ENCODE data around the gene ZNF592.

The ZNF592 gene

DNA sequence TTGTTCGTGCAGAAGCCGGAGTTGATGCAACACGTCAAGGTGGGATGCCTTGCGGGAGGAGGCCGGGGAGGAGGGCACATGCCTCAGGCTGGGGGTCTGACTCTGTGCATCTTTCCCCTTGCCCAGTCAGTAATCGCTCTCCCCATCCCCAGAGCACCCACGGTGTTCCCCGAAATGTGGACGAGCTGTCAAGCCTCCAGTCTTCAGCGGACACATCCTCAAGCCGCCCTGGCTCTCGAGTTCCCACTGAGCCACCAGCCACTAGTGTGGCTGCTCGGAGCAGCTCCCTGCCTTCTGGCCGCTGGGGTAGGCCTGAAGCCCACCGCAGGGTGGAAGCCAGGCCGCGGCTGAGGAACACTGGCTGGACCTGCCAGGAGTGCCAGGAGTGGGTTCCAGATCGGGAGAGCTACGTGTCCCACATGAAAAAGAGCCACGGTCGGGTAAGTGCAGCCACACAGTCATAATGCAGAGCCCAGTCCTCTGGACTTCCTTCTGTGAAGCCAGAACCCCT, 50.1 kb downstream of the ZNF592 start:
- Histone ChIP-seq H3K4me3 (ENCODE audit: low read length) (no peak overlapping the region), H3K27ac (ENCODE audit: low read length) (no peak overlapping the region), H3K9me3 (ENCODE audit: insufficient read depth, low read depth, low read length) (no peaks in the 10 kb centered on the region), H3K36me3 (ENCODE audit: insufficient read depth, low read depth, low read length) (peaks cover 59% of the 10 kb centered on the region), H3K9ac (ENCODE audit: low read depth, low read length) (no peak overlapping the region), H3K27me3 (ENCODE audit: insufficient read depth, low read length) (no peaks in the 10 kb centered on the region), H3K4me1 (ENCODE audit: insufficient read depth, low read length) (no peaks in the 10 kb centered on the region)

DNA sequence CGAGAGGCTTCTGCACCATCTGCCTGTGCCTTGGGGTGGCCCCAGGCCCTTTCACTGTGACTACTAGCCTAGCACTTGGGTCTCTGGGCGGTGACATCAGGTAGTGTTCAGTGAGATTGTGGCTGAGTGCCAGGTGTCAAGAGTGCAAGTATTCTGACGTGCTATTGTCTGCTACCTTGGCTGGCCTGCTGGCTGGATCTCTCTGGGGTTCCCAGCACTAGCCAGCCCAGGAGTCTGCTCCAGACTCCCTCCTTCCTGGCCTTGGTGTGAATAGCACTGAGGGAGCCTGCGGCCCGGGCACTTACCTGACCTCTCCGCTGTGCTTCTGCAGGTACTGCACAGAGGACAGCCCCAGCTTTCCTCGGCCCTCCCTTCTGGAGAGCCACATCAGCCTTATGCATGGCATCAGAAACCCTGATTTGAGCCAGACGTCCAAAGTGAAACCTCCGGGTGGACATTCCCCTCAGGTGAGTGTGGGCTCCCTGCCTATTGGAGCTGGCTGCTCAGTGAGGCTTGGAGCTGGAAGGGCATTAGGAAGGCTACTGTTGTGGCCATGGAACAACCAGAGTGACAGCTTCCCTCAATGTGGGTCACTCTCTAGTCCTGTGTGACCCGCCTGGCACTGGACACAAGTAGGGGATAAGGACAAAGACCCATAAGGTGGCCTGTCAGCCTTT, 51.3 kb downstream of the ZNF592 start:
- Histone ChIP-seq H3K9ac (ENCODE audit: low read depth, low read length) (no peak overlapping the region), H3K9me3 (ENCODE audit: insufficient read depth, low read depth, low read length) (no peaks in the 10 kb centered on the region), H3K4me1 (ENCODE audit: insufficient read depth, low read length) (no peaks in the 10 kb centered on the region), H3K27ac (ENCODE audit: low read length) (no peak overlapping the region), H3K27me3 (ENCODE audit: insufficient read depth, low read length) (no peaks in the 10 kb centered on the region), H3K4me3 (ENCODE audit: low read length) (no peak overlapping the region), H3K36me3 (ENCODE audit: insufficient read depth, low read depth, low read length) (peaks cover 55% of the 10 kb centered on the region)

DNA sequence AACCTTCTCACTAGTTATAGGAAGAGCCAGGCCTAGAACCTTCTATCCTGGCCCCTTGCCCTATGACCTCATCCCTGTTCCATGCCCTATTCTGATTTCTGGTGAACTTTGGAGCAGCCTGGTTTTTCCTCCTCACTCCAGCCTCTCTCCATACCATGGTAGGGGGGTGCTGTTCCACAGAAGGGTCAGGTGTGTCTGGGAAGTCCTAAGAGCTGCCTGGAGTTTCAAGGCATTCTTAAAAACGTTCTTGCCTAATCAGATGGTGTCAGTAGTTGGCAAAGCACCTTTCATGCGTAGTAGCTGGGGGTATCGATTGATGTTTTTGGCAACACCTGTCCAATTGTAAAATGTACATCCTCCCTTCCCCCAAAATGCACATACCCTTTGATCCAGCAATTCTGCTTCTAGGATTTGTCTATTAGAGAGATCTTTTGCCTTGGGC, 52.0 kb downstream of the ZNF592 start:
- H3K9ac ChIP-seq (ENCODE audit: low read depth, low read length): no peak overlapping the region
- H3K27ac ChIP-seq (ENCODE audit: low read length): no peak overlapping the region
- H3K9me3 ChIP-seq (ENCODE audit: insufficient read depth, low read depth, low read length): no peaks in the 10 kb centered on the region
- peaks cover 54% of the 10 kb centered on the region for H3K36me3 ChIP-seq (ENCODE audit: insufficient read depth, low read depth, low read length)
- no peak overlapping the region for H3K4me3 ChIP-seq (ENCODE audit: low read length)
- no peaks in the 10 kb centered on the region for H3K4me1 ChIP-seq (ENCODE audit: insufficient read depth, low read length)
- H3K27me3 ChIP-seq (ENCODE audit: insufficient read depth, low read length): no peaks in the 10 kb centered on the region

DNA sequence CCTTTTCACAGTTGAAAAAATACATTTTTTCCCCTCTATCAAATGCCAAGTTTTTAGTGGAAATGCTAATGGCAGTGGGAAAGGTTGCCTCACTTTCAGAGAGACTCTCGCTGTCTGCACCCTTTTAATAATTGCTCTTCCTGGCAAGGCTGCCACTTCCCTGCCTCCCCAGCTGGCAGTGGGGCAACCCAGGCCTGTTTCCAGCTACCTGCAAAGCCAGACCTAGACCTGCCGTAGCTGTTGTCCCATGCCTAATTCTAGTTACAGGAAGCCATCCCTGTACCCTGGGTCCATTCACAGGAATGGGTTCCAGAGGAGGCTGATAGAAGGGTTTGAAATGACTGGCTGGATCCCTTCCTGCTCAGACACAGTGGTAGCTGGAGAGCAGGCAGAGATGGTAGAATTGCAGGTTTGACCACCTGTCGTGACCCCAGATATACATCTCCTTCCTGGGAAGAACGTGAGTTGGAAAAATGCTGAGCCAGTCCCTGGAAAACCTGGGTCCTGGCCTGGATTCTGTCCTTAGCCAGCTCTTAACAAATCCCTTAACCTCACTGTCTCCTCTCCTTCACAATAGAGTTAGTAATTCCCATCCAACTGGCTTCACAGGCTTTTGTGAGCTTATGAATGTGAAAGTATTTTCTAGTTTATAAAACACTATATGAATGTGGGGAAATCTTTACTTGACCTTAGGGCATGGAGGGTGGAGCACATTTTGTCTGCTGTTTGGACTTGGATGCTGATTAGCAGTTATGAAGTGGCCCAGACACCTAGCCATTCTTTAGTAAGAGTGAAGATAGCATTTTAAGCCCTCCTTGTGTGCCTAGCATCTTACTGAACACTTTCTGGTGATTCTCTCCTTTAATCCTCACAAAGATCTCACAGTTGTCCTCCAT, 55.9 kb downstream of the ZNF592 start:
- Histone ChIP-seq H3K4me3 (ENCODE audit: low read length) (no peak overlapping the region), H3K9me3 (ENCODE audit: insufficient read depth, low read depth, low read length) (no peaks in the 10 kb centered on the region), H3K9ac (ENCODE audit: low read depth, low read length) (no peak overlapping the region), H3K27ac (ENCODE audit: low read length) (no peak overlapping the region), H3K36me3 (ENCODE audit: insufficient read depth, low read depth, low read length) (peaks cover 30% of the 10 kb centered on the region), H3K4me1 (ENCODE audit: insufficient read depth, low read length) (no peaks in the 10 kb centered on the region), H3K27me3 (ENCODE audit: insufficient read depth, low read length) (no peaks in the 10 kb centered on the region)

DNA sequence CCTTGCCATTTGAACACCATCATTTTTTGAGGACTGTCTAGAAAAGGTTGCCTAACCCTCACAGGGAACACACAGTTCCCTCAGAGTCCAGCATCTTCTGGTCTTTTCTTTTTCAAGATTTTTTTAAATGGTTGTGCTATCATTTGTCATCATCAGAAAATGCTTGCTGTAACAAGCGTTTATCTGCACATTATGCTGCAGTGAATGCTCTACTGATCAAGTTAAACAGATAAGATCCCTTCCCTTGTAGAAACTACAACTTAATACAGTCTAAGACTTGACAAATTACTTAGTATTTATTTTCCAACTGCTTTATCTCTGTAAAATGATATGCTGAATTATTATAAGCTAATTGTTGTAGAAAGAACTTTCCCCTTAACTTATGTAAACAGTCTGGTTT, 56.8 kb downstream of the ZNF592 start:
- peaks cover 20% of the 10 kb centered on the region for H3K36me3 ChIP-seq (ENCODE audit: insufficient read depth, low read depth, low read length)
- H3K27me3 ChIP-seq (ENCODE audit: insufficient read depth, low read length): no peaks in the 10 kb centered on the region
- no peaks in the 10 kb centered on the region for H3K4me1 ChIP-seq (ENCODE audit: insufficient read depth, low read length)
- H3K9me3 ChIP-seq (ENCODE audit: insufficient read depth, low read depth, low read length): no peaks in the 10 kb centered on the region
- H3K27ac ChIP-seq (ENCODE audit: low read length): no peak overlapping the region
- H3K9ac ChIP-seq (ENCODE audit: low read depth, low read length): no peak overlapping the region
- no peak overlapping the region for H3K4me3 ChIP-seq (ENCODE audit: low read length)

DNA sequence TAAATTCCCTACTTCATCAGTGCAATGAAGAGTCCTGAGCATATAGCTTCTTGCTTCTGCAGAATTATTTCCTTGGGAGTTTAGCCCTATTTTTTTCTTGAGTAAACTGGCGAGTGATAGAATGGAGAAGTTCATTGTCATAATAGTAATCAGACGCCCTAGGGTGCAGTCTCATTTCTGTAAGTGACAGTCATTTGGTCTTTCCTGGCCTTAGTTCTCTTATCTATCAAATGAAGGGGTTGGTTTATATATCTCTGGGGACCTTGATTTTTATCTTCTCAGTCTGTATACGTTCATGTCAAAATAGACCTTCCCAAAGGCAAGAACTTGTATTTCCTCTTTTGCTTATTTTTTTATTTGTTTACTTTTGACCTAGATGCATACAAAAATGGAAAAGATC, 58.8 kb downstream of the ZNF592 start:
- no peaks in the 10 kb centered on the region for H3K27me3 ChIP-seq (ENCODE audit: insufficient read depth, low read length)
- no peak overlapping the region for H3K27ac ChIP-seq (ENCODE audit: low read length)
- H3K9ac ChIP-seq (ENCODE audit: low read depth, low read length): no peak overlapping the region
- no peak overlapping the region for H3K4me3 ChIP-seq (ENCODE audit: low read length)
- no peaks in the 10 kb centered on the region for H3K4me1 ChIP-seq (ENCODE audit: insufficient read depth, low read length)
- H3K36me3 ChIP-seq (ENCODE audit: insufficient read depth, low read depth, low read length): peaks cover 5% of the 10 kb centered on the region; the same call in 1 of the 2 replicates
- no peaks in the 10 kb centered on the region for H3K9me3 ChIP-seq (ENCODE audit: insufficient read depth, low read depth, low read length)

DNA sequence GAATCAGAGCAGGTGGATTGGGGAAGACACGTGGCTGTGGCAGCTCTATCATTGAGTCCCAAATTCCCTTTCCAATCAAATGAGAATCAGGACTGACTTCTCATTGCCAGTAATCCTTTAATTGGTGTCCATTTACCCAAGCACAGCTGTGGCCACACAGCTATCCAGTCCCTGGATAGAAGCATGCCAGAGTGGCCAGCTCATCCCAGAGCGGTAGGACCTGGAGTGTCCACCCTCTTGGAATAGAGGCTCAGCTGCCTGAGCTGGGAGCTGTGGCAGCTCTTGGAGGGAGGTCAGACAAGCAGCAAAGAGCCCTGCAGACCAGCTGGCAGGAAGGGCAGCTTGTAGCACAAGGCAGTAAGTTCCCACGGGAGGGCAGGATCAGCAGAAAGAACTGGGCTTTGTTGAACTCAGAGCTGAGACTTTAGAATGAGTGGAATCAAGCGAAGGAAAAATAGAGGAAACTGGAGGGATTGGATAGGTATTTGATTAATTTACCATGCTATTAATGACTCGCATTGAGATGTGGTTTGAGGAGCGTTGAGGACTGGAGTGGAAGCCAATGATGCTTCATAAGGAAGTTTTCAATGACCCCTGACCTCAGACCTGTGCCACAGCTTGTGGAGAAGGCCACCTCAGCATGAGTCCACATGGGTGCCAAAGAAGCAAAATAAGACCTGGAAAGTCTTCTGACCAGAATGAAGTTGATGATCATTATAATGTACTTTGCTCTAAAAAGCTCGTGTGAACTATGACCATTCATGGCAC, 61.9 kb downstream of the ZNF592 start:
- H3K9ac ChIP-seq (ENCODE audit: low read depth, low read length): no peak overlapping the region
- H3K9me3 ChIP-seq (ENCODE audit: insufficient read depth, low read depth, low read length): no peaks in the 10 kb centered on the region

DNA sequence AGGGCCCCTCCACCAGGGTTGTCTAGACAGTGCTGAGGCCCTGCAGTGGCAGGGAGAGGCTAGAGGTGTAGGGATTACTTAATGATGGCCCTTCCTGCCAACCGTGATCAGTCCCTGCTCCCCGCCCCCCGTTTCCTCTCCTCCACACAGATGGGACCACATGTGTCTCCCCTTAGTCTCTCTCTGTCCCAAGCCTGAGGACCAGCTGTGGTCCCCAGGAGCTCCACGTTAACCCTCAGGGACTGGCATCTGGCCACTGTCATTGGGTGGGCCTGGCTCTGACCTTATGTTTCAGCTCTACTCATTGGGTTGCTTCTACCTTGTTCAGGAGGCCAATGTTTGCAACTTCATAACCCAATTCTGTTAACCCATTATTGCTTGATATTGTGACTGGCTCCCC, 62.8 kb downstream of the ZNF592 start:
- H3K9ac ChIP-seq (ENCODE audit: low read depth, low read length): no peak overlapping the region
- no peak overlapping the region for H3K27ac ChIP-seq (ENCODE audit: low read length)
- H3K36me3 ChIP-seq (ENCODE audit: insufficient read depth, low read depth, low read length): no peaks in the 10 kb centered on the region
- H3K4me1 ChIP-seq (ENCODE audit: insufficient read depth, low read length): no peaks in the 10 kb centered on the region
- H3K9me3 ChIP-seq (ENCODE audit: insufficient read depth, low read depth, low read length): no peaks in the 10 kb centered on the region
- H3K4me3 ChIP-seq (ENCODE audit: low read length): no peak overlapping the region
- H3K27me3 ChIP-seq (ENCODE audit: insufficient read depth, low read length): peaks cover 8% of the 10 kb centered on the region; the same call in 1 of the 2 replicates

More for the DNA sequence above, 61.9 kb downstream of the ZNF592 start:
- Histone ChIP-seq H3K4me1 (ENCODE audit: insufficient read depth, low read length) (no peaks in the 10 kb centered on the region), H3K27me3 (ENCODE audit: insufficient read depth, low read length) (no peaks in the 10 kb centered on the region), H3K4me3 (ENCODE audit: low read length) (no peak overlapping the region), H3K36me3 (ENCODE audit: insufficient read depth, low read depth, low read length) (no peaks in the 10 kb centered on the region), H3K27ac (ENCODE audit: low read length) (no peak overlapping the region)

DNA sequence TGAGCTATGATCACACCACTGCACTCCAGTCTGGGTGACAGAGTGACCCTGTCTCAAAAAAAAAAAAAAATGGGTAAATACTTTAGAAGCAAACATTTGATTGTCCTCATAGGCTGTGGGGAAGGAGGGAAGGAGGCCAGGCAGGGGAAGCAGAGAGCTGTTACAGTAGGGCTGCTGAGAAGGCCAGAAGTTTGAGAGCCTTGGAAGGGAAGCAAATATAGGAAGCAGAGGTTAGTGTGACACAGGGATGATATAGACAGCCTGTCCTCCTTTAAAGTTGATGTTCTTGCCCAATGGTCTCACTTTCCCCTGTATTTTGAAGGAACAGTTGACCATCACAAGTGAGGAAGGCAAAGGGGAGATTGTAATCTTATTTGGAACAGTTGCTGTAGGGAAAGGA, 63.4 kb downstream of the ZNF592 start:
- Histone ChIP-seq H3K9ac (ENCODE audit: low read depth, low read length) (no peak overlapping the region), H3K27me3 (ENCODE audit: insufficient read depth, low read length) (peaks cover 12% of the 10 kb centered on the region; the same call in 1 of the 2 replicates), H3K9me3 (ENCODE audit: insufficient read depth, low read depth, low read length) (no peaks in the 10 kb centered on the region), H3K27ac (ENCODE audit: low read length) (no peak overlapping the region), H3K36me3 (ENCODE audit: insufficient read depth, low read depth, low read length) (no peaks in the 10 kb centered on the region), H3K4me3 (ENCODE audit: low read length) (no peak overlapping the region), H3K4me1 (ENCODE audit: insufficient read depth, low read length) (no peaks in the 10 kb centered on the region)

DNA sequence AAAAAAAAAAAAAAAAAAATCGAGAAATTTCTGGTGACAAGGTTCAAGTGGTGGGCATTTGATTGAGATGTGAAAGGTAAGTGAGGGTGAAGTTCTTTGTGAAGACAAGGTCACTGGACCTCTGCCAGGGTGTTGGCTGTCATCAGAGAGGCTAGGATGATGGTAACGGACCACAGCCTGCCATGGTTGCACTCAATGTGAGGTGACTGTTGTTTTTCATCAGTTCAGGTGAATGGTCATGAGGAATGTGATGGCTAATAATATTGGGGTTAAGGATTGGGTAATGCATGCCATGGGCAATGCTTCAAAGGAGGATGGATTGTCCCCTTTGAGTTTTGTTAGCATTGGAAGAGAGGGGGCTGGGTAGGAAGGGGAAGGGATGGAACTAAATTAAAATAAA, 64.5 kb downstream of the ZNF592 start:
- peaks cover 14% of the 10 kb centered on the region; the same call in 1 of the 2 replicates for H3K27me3 ChIP-seq (ENCODE audit: insufficient read depth, low read length)
- no peak overlapping the region for H3K4me3 ChIP-seq (ENCODE audit: low read length)
- no peak overlapping the region for H3K27ac ChIP-seq (ENCODE audit: low read length)
- no peak overlapping the region for H3K9ac ChIP-seq (ENCODE audit: low read depth, low read length)
- no peaks in the 10 kb centered on the region for H3K36me3 ChIP-seq (ENCODE audit: insufficient read depth, low read depth, low read length)
- H3K9me3 ChIP-seq (ENCODE audit: insufficient read depth, low read depth, low read length): no peaks in the 10 kb centered on the region
- H3K4me1 ChIP-seq (ENCODE audit: insufficient read depth, low read length): peaks cover under 1% of the 10 kb centered on the region; the same call in 1 of the 2 replicates

DNA sequence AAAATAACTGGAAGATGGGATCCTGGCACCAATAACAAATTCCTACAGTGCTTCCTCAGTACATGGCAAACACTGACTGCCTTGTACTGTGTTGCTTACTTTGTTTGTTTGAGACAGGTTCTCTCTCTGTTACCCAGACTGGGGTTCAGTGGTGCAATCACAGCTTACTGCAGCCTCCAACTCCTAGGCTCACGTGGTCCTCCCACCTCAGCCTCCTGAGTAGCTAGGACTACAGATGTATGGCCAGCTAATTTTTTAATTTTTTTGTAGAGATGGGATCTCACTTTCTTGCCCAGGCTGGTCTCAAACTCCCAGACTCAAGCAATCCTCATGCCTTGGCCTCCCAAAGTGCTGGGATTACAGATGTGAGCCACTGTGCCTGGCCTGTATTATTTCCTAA, 65.0 kb downstream of the ZNF592 start:
- no peaks in the 10 kb centered on the region for H3K36me3 ChIP-seq (ENCODE audit: insufficient read depth, low read depth, low read length)
- peaks cover 6% of the 10 kb centered on the region; the same call in 1 of the 2 replicates for H3K4me1 ChIP-seq (ENCODE audit: insufficient read depth, low read length)
- H3K9ac ChIP-seq (ENCODE audit: low read depth, low read length): no peak overlapping the region
- H3K27me3 ChIP-seq (ENCODE audit: insufficient read depth, low read length): peaks cover 14% of the 10 kb centered on the region; the same call in 1 of the 2 replicates
- no peak overlapping the region for H3K27ac ChIP-seq (ENCODE audit: low read length)
- H3K4me3 ChIP-seq (ENCODE audit: low read length): no peak overlapping the region
- no peaks in the 10 kb centered on the region for H3K9me3 ChIP-seq (ENCODE audit: insufficient read depth, low read depth, low read length)
